ENCODE data around the gene SPTBN1.

Gene SPTBN1

DNA sequence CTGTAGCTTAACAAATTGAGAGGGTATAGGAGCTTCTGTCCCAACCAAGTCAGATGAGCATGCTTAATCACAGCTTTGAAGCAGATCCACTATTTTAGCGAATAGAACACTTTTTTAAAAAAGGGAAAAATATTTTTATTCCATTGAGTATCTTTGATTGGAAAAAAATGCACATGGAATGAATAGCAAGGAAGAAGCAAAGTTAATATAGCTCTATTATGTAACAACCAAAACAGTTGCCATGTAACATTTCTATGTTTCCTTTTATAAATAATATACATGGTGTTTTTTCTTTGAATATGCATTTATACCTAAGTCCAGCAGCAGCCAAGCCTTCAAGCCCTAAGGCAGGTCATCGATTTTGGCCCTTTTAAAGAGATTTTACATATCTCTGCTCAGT is 21.4 kb upstream of the SPTBN1 start:
- DNase-seq = no peak

DNA sequence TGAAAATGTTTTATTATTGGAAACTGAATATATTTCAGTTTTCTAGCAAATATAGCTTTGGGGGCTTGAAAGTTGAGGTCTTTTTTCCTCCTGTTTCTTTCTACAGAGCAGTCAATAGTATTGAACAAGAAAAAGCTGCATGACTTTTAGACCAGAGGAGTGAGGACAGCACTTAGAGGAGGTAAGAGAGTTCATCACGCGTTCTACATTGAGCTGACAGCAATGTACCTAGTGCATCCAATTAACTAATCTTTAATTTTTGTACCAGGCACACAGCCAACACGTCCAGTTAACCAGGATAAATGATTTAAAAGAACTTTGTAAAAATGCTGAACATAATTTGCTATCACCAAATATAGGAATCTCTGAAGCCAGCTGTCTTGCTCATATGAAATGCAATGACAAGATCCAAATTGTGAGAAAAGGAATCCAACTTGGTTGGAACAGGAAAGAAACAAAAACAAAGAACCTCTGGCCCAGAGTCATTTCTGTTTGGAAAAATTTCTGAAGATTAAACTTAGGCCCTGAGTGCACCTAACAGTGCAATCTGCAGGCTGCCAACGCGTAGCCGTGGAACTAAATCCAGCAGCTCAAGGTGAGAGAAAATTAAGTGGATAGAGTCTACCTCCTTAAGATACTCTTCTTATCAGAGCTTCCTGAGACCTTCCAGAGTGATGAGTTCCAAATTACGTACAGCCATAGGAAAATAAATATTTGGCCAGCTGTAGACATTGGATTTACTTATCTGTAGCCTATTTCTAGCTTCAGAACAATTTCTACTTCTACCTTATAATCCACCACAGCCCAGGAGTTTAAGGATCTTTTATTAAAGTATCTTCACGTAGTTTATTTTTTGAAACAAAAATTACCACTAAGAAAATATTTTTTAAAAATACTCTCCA is 20.6 kb upstream of the SPTBN1 start:
- no peak for DNase-seq

GRCh38 chr2:54437588-54437987 is 18.5 kb upstream of the SPTBN1 start:
- no peak for DNase-seq

- DNase-seq = no peak
These were observed 17.9 kb upstream of the SPTBN1 start for GRCh38 chr2:54438271-54438670.

DNA sequence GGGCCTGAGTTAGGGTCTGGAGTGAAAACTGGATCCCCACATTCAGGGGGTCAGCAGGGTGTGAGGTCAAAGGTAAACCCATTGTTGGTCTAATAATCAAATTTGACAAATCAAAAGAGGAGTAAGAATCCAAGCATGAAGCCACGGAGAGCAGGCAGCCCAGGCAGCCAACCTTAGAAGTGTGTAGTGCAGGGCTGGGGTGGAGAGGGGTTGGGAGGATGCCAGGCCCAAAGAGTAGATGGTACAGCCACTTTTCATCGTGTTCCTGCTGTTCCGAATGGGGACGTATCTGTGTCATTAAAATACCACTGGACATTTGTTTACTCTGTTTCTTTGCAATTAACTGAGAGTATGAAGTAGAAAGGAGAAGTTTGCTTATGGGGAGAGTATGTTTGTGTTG is 16.5 kb upstream of the SPTBN1 start:
- no peak for DNase-seq

DNA sequence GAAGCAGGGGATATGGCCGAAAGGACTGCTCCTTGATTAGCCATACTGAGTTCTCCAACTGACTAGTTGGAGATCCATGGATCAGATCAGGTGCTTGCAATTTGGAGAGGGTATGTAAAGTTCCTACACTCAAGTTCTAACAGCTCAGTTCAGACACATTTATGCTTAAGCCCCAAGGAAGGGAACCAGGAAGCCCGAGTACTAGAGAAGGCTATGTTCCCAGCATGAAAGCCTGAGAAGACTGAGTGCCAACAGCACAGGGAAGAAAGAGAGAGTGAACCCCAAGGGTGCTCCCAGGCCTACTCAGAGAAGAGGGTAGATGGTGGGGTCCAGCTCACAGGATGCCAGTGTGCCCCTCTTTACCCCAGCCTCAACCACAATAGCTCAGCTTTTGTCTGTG is 16.1 kb upstream of the SPTBN1 start:
- no peak for DNase-seq

DNA sequence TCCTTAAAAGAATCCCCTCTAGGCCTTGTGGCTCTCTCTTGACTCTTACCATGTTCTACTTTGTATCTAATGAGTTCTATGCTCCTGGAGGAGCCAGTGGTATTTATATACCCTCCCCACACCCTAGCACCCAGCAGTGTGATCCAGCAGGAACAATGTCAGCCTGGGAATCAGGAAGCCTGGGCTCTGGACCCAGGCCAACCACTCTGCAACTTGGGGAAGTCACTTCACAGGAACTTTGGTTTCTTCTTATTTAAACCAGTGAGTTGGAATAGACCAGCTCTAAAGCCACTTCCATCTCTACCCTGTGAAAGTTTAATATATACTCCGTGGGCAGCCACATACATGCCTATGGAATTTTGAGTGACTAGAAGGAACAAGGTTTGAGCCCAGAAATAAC is 11.6 kb upstream of the SPTBN1 start:
- DNase-seq = no peak

- no peak for DNase-seq
These were observed 10.0 kb upstream of the SPTBN1 start for GRCh38 chr2:54446122-54446521.

DNA sequence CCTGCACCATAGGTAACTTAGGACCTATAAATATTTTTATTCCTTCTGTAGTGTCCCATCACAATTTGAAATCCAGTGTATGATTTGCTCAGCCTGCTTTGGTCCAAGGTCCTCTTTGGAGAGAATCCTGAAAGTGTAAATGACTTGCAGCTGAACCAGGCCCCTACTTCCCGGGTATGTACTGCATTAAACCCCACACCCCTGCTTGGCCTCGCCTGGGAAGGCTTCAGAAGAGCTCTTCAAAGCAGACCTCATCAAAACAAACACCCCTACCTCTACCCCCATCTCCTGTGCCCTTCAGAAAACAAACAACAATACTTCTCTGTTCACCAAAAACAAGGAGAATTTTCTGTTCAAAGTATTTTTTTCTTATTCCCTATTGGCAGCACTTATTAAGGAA is 9.5 kb upstream of the SPTBN1 start:
- DNase-seq = no peak

DNA sequence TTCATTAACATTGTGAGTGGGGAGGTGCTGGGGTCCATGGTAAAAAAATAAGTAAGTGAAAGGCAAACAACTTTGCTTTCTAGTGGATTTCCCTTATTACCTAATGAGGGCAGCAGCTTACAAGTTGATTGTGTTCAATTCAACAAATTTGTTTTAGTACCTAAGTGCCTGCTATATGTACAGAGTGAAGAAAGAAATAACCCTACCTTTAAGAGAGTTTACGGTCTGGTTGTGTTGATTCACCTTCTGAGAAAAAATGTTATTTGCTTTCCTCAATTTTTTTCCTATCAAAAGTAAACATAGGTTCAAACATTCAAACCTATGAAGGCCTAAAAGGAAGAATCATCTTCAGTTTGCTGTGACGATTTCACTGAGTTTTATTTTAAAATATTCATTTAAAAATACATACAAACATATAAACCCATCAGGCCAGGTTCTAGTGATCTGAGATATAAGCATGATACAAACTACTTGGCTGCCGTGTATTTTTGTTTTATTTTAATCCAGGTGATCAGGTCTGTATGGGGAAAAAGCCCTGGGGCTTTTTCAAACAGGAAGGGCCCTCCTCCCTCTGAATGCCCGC is 1.5 kb upstream of the SPTBN1 start:
- DNase-seq = no peak

DNA sequence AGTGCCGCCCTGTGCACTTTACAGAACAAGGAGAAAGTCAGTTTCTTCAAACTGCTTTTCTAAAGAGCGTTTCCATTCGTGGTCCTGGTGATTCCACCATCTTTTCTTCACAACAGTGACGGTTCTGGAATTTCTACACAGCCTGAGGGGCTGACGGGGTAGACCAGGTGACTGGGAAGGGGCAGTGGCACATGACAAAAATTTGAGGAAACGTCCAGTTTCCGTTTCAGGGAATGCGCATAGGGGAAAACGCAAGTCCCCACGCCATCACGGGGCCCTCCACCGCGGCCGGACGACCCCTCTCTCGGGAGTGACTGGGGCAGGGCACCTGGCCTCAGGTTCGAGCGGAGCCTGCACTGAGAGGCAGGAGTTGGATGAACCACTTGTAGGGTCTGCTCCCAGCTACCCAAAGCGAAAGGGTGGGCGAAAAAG is 980 bp upstream of the SPTBN1 start:
- DNase-seq = no peak

DNA sequence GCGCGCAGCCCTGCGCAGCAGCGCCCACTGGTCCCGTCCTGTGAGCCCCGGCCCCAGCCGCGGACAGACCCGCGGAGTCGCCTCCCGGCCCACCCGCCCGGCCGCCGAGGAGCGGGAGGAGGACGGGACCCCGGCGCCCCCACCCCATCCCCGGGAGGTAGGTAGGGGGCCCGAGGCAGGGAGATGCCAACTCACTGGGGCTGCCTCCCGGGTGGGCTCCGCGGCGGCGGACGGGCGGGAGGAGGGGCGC is 160 bp downstream of the SPTBN1 start:
- no peak for DNase-seq

DNA sequence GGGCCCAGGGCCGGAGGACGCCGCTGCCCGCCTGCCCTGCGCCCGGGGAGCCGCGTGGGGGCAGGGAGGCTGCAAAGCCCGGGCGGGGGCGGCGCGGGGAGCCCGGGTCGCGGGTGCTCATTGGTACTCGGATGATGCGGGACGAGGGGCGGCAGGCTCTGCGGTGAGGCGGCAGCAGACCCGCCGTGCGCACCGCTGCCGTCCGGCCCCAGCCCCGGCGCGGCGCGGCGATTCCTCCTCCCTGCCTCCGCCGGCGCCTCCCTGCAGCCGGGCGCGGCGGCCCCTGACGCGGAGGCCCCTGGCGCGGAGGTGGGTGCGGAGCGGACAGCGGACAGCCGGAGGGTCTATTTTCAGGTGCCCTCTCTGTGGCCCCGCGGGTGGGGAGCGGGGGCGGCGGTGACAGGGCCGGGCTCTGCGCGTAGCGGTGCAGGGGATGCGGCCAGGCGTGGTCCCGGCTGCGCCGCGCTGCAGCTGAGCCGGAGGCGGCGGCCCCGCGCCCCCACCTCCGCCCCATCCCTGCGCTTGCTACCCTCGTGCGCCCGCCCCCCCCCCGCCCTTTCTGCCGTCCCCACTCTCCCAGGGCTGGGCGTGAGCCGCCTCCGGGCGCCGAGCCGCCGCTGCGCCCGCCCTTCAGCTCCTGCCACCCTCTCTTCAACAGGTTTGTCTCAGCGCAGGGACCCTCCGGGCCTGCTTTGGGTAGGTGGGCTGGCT is 640 bp downstream of the SPTBN1 start:
- DNase-seq = no peak

- no peak for DNase-seq
These were observed 1.3 kb downstream of the SPTBN1 start for GRCh38 chr2:54457323-54458023.

GRCh38 chr2:54459037-54459441 is 2.9 kb downstream of the SPTBN1 start:
- no peak for DNase-seq

GRCh38 chr2:54461261-54461660 is 5.1 kb downstream of the SPTBN1 start:
- DNase-seq = no peak

DNA sequence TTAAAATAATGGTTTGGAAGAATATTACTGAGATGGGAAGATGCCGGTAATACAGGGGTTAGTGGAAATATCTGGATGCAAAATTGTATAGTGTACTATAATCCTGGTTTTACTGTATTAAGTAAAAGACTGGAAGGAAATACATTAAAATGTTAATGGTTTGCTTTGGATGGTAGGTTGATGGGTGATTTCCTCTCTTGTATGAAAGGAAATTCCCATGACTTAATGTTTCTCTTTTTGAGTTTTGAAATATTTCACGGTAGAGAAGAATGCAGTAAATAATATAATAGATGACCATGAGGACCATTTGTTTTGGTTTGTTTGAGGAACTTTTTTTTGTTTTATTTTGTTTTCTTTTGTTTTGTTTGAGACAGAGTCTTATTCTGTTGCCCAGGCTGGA is 8.2 kb downstream of the SPTBN1 start:
- DNase-seq = no peak

- no peak for DNase-seq
These were observed 9.0 kb downstream of the SPTBN1 start for GRCh38 chr2:54465143-54465542.

DNA sequence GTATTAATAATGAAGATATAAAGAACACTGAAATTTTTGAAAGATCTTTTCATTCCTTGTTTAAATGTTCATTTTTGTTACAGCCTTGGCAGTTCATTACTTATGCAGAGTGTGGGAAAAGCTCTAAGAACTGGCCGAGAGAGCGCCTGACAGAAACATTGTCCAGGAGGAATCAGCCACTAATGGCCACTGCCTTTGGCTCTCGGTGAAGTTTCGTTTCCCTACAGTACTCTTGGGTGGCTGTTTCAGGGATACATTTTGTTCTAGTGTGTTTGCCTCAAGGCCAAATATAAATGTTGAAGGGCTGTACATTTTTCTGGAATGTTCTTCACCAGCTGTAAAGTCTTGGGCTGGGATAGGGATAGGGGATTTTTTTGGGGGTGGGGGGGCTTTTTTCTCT is 10.7 kb downstream of the SPTBN1 start:
- no peak for DNase-seq

- no peak for DNase-seq
These were observed 12.5 kb downstream of the SPTBN1 start for GRCh38 chr2:54468673-54469072.

- no peak for DNase-seq
These were observed 13.4 kb downstream of the SPTBN1 start for GRCh38 chr2:54469484-54470053.

- no peak for DNase-seq
These were observed 14.3 kb downstream of the SPTBN1 start for GRCh38 chr2:54470266-54470938.

- DNase-seq = no peak
These were observed 15.1 kb downstream of the SPTBN1 start for GRCh38 chr2:54471221-54471711.

Data from NCI-H1048 (cell line).